ENCODE results near the gene CAMSAP3.

CAMSAP3 gene

GRCh38 chr19:7657131-7657751 is 61.6 kb downstream of the CAMSAP3 start:
- Histone ChIP-seq H3K9me3 (ENCODE audit: insufficient read depth, low read length, severe bottlenecking) (no peaks in the 10 kb centered on the region), H3K9ac (ENCODE audit: low read depth, low read length) (no peak overlapping the region), H2AFZ (ENCODE audit: low read depth, low read length) (no peak overlapping the region)

GRCh38 chr19:7658219-7658686 is 62.6 kb downstream of the CAMSAP3 start:
- peak; percentile 66 for DNase-seq
- peak overlapping the region; percentile 56 for H3K4me2 ChIP-seq (ENCODE audit: insufficient read depth, low read length)
- H4K20me1 ChIP-seq (ENCODE audit: insufficient read depth, low read length) = no peaks in the 10 kb centered on the region
- H3K36me3 ChIP-seq (ENCODE audit: insufficient read depth, low read length) = no peaks in the 10 kb centered on the region
- H3K4me1 ChIP-seq (ENCODE audit: insufficient read depth, low read length) = peaks cover 16% of the 10 kb centered on the region
- no peaks in the 10 kb centered on the region for H3K79me2 ChIP-seq (ENCODE audit: insufficient read depth, low read length)
- H3K9ac ChIP-seq (ENCODE audit: low read depth, low read length) = no peak overlapping the region; the same call in 1 of the 2 replicates
- H3K27ac ChIP-seq (ENCODE audit: low read length) = peak overlapping the region; percentile 50; the same call in 1 of the 2 replicates
- H2AFZ ChIP-seq (ENCODE audit: low read depth, low read length) = peak overlapping the region; percentile 61
- no peaks in the 10 kb centered on the region for H3K27me3 ChIP-seq (ENCODE audit: insufficient read depth, low read length, poor library complexity)
- ATAC-seq (ENCODE audit: insufficient read depth, low read depth) = peak; percentile 95
- H3K9me3 ChIP-seq (ENCODE audit: insufficient read depth, low read length, severe bottlenecking) = no peaks in the 10 kb centered on the region
- H3K4me3 ChIP-seq (ENCODE audit: low read depth in 1 of 2, low read length in 2 of 2) = peak overlapping the region in 1 of 2 experiments; percentile 41; a peak in 1 of 4 replicates
- no peak for TF ChIP-seq EZH2 (IDR thresholded peaks at IDR 0.05; ENCODE audit: borderline replicate concordance, low read depth, low read length, severe bottlenecking)
- no peak for TF ChIP-seq CTCF (IDR thresholded peaks at IDR 0.05; ENCODE audit: borderline replicate concordance, extremely low read depth, low read length, poor library complexity, severe bottlenecking)

More at GRCh38 chr19:7657131-7657751, 61.6 kb downstream of the CAMSAP3 start:
- TF ChIP-seq EZH2 (IDR thresholded peaks at IDR 0.05; ENCODE audit: borderline replicate concordance, low read depth, low read length, severe bottlenecking) = no peak
- TF ChIP-seq CTCF (IDR thresholded peaks at IDR 0.05; ENCODE audit: borderline replicate concordance, extremely low read depth, low read length, poor library complexity, severe bottlenecking) = no peak
- Histone ChIP-seq H3K27ac (ENCODE audit: low read length) (no peak overlapping the region), H4K20me1 (ENCODE audit: insufficient read depth, low read length) (no peaks in the 10 kb centered on the region), H3K79me2 (ENCODE audit: insufficient read depth, low read length) (no peaks in the 10 kb centered on the region), H3K36me3 (ENCODE audit: insufficient read depth, low read length) (no peaks in the 10 kb centered on the region), H3K4me1 (ENCODE audit: insufficient read depth, low read length) (peaks cover 19% of the 10 kb centered on the region), H3K27me3 (ENCODE audit: insufficient read depth, low read length, poor library complexity) (no peaks in the 10 kb centered on the region), H3K4me3 (ENCODE audit: low read depth in 1 of 2, low read length in 2 of 2) (no peak overlapping the region), H3K4me2 (ENCODE audit: insufficient read depth, low read length) (no peak overlapping the region)
- ATAC-seq (ENCODE audit: insufficient read depth, low read depth) (no peak), DNase-seq (peak; percentile 33)

GRCh38 chr19:7661744-7662538 is 66.3 kb downstream of the CAMSAP3 start:
- H4K20me1 ChIP-seq (ENCODE audit: insufficient read depth, low read length) = no peaks in the 10 kb centered on the region
- no peak overlapping the region for H3K27ac ChIP-seq (ENCODE audit: low read length)
- no peak overlapping the region for H2AFZ ChIP-seq (ENCODE audit: low read depth, low read length)
- H3K4me2 ChIP-seq (ENCODE audit: insufficient read depth, low read length) = no peak overlapping the region
- no peaks in the 10 kb centered on the region for H3K36me3 ChIP-seq (ENCODE audit: insufficient read depth, low read length)
- H3K9ac ChIP-seq (ENCODE audit: low read depth, low read length) = no peak overlapping the region
- H3K4me1 ChIP-seq (ENCODE audit: insufficient read depth, low read length) = peaks cover 16% of the 10 kb centered on the region
- H3K4me3 ChIP-seq (ENCODE audit: low read depth in 1 of 2, low read length in 2 of 2) = no peak overlapping the region
- ATAC-seq (ENCODE audit: insufficient read depth, low read depth) (no peak), DNase-seq (no peak)
- H3K27me3 ChIP-seq (ENCODE audit: insufficient read depth, low read length, poor library complexity) = no peaks in the 10 kb centered on the region
- H3K79me2 ChIP-seq (ENCODE audit: insufficient read depth, low read length) = no peaks in the 10 kb centered on the region
- no peaks in the 10 kb centered on the region for H3K9me3 ChIP-seq (ENCODE audit: insufficient read depth, low read length, severe bottlenecking)
- TF ChIP-seq EZH2 (IDR thresholded peaks at IDR 0.05; ENCODE audit: borderline replicate concordance, low read depth, low read length, severe bottlenecking) (no peak), CTCF (IDR thresholded peaks at IDR 0.05; ENCODE audit: borderline replicate concordance, extremely low read depth, low read length, poor library complexity, severe bottlenecking) (no peak)

Measured in DND-41 (cell line).